ENCODE data around the gene MICOS13.

Gene MICOS13

DNA sequence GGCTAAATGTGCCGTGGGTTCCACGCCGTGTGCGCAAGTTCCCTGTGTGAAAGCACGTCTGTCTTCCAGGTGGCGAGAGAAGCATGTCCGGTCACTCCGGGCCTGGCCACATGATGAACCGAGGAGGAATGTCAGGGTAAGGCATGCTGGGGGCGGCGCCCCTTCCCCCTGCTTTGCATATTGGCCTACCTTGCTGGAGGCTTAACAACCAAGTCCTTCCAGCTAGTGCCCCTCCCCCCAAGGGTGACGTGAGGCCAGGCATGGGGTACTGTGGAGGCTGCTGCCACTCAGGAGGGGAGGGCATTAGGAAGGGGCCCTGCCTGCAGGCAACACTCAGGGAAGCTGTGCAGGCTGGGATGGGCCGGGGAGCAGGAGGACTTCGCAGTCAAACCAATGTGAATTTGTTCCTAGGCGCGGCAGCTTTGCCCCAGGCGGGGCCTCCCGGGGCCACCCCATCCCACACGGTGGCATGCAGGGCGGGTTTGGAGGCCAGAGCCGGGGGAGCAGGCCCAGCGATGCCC is 12.5 kb downstream of the MICOS13 start:
- no peak for DNase-seq (ENCODE audit: low read depth in 3 of 3)

DNA sequence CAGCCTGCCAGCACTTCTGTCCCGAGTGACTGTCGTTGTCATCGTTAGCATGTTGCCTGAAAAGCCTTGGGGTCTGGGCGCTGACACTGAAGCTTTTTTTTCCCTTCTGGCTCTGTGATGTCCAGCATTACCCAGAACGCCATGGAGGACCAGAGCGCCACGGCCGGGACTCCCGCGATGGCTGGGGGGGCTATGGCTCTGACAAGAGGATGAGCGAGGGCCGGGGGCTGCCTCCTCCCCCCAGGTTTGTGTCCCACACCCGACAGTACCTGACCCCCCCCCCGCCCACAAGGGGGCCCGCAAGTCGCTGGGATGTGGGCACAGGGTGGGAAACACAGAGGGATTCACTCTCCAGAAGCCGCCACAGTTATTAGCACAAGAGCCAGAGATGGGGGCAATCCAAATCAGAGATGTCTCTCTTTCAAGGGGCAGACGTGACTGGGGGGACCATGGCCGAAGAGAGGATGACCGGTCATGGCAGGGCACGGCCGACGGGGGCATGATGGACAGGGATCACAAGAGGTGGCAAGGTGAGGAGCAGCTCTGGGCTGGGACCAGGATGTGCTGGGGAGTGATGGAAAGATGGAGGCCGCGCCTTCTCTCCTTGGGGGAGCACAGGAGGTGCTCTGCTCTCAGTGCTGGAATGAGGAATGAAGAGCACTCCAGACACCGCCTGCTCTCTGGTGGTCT is 13.2 kb downstream of the MICOS13 start:
- no peak for DNase-seq (ENCODE audit: low read depth in 3 of 3)

DNA sequence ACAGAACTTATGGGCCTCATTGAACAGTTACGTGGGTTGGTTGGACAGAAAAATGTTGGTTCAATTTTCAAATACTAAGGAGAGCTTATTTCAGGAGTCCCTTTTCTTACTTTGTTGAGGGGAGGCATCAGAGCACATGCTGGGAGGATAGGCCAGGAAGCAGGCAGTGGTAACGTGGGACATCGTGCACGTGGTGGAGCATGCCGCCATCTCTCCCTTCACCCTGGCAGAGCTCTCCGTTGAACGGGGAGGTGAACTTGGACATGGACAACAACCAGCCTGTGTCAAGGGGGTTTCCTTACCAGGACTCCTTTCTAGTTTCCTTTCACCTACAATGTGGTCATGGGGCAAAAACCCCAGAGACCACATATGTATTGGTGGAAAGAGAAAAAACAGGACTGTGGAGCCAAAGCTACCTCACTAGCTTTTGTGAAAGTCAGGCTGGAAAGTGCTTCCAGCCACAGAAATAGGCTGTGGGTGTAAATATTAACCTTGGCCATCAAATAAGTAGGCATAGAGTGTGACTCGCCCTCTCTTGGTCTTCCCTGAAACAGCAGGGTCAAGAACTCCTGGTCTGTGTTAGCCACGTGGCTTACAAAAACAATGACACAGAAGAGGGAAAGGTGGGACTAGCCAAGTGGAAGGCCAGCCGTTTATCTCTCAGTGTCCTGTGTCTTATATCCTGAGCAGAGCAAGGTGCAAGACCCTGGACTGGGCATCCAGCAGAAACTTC is 14.4 kb downstream of the MICOS13 start:
- no peak for DNase-seq (ENCODE audit: low read depth in 3 of 3)

GRCh38 chr19:5664515-5664914 is 15.8 kb downstream of the MICOS13 start:
- DNase-seq (ENCODE audit: low read depth in 3 of 3), result no peak

DNA sequence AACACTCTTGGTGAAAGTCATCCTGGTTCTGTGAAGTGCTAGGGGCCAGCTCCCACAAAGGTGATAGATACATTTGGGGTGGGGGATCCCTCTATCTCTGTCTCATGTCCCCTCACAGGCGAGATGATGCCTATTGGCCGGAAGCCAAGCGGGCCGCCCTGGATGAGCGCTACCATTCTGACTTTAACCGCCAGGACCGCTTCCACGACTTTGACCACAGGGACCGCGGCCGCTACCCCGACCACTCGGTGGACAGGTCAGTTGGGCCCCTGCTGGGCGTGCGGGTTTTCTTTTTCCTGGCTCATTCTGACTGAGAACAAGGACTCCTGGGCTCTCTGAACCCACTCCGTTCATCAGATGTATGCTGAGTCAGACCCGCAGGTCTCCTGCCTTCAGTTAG is 16.4 kb downstream of the MICOS13 start:
- DNase-seq (ENCODE audit: low read depth in 3 of 3), result no peak

- no peak for DNase-seq (ENCODE audit: low read depth in 3 of 3)
Measured at GRCh38 chr19:5661483-5661882, 18.8 kb downstream of the MICOS13 start.

DNA sequence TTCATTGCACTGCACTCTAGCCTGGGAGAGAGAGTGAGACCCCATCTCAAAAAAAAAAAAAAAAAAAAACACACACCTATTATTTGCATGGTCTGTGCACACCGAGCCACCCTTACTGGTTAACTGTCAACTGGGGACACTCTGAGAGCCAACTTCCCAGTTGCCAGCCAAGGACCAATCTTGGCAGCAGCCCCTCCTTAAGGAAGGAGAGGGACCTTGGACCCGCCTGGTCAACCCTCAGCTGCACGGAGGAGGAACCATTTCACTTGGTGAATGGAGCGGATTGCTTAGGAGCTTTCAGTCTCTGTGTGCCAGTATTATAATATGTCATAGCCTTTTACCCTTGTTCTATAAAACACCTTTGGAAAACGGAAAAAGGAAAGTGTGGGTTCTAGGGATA is 24.9 kb downstream of the MICOS13 start:
- no peak for DNase-seq (ENCODE audit: low read depth in 3 of 3)

- no peak for DNase-seq (ENCODE audit: low read depth in 3 of 3)
Measured at GRCh38 chr19:5654931-5655330, 25.4 kb downstream of the MICOS13 start.

DNA sequence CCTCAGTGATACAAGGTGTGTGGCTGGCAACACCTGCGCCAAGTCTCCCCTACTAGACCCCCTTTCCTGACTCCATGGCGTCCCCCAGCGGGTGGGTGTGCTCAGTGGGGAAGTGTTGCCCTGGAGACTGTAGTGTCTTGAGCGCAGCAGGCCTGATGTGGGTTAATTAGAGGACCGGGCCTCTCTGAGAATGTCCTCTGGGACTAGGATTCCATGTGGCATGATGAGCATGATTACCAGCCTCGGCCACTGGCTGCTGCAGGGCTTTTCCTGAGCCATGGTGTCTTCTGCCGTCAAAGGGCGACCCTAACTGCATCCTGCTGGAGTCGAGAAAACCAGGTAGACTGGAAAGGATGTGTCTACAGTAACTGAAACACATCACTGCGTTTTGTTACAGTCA is 28.1 kb downstream of the MICOS13 start:
- no peak for DNase-seq (ENCODE audit: low read depth in 3 of 3)

DNA sequence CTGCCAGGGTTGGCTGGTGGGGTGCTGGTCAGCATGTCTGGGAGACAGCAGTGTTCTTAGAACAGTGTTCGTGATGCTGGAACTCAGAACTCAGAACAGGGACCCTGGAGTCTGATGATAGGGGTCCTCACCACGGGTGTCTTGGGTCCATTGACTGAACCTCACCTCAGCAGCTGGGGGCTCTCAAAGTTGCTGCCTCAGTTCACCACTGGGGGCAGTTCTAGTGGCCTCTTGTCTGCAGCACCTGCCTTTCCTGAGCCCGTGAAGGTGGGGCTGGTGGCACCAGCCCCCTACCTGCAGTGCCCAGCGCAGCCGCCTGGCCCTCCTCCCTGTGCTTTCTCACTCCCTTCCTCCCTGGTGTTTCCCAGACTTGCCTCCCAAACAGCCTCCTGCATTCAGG is 29.0 kb downstream of the MICOS13 start:
- DNase-seq (ENCODE audit: low read depth in 3 of 3), result no peak

DNA sequence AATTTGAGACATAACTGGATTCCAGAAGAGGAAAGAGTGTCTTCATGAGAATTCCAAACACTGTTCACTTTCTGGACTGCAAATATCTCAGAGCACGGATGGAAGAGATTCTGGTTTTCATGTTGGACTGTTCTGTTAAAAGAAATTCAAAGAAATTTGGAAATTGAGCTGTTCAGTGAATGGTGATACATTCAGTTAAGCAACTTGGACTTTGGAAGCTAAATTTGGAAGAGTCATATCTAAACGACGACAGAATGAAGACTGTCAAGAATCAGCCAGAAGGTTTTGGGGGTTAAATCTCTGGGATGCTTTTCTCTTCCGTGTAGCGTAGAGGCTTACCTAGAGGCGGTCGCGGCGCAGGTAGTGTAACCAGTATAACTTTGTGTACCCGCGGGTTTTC is 31.9 kb downstream of the MICOS13 start:
- DNase-seq (ENCODE audit: low read depth in 3 of 3), result no peak

DNA sequence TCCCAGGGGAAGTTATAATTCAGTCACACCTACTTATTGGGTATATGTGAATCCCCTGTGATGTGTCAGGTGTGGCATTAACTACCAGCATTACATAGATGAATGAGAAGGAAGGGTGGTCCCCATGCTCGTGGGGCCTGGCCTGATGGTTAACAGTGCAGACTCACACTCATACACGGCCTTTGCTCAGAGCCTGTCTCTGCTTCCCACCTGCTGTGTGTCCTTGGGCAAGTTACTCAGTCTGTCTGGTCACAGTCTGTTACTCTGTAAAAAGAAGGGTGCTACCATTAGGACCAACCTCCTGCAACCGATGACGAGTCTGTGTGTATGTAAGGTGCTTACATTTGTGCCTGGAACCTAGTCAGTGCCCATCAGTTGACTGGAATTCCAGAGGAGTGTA is 33.6 kb downstream of the MICOS13 start:
- no peak for DNase-seq (ENCODE audit: low read depth in 3 of 3)

- DNase-seq (ENCODE audit: low read depth in 3 of 3), result no peak
Measured at GRCh38 chr19:5645409-5645808, 34.9 kb downstream of the MICOS13 start.

- DNase-seq (ENCODE audit: low read depth in 3 of 3), result no peak
Measured at GRCh38 chr19:5644037-5644436, 36.3 kb downstream of the MICOS13 start.

DNA sequence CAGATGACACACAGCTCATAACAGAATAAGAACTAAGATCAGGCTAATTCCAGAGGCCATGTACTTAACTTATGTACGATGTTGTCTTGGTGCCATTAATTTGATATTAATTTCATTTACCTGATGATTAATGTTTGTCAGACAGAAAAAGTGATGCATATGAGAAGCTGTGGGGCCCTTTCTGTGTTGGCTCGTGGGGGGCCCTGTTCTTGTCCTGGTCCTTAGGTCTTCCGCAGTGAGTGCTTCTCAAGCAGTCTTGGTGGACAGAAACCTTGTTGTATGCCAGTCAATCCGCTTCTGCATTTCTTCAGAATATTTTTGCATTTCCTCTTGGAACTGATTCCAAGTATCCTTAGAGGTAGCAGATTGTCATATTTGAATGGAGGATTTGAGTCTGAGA is 37.3 kb downstream of the MICOS13 start:
- no peak for DNase-seq (ENCODE audit: low read depth in 3 of 3)

DNA sequence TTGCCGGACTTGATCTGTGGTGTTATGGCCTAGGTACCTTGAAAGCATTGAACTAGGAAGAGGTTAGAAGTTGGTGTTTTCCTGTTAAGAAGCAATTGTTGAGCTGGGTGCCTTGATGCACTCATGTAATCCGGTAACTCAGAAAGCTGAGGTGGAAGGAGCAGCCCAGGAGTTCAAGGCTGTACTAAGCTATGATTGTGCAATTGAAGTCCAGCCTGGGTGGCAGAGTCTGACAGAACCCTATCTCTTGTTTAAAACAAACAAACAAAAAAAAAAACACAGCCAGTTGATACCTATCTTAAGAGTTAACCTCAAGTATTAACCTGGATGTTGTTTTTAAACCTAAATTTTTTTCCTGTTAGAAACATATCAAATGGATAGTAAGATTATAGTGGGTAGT is 38.1 kb downstream of the MICOS13 start:
- DNase-seq (ENCODE audit: low read depth in 3 of 3), result no peak

DNA sequence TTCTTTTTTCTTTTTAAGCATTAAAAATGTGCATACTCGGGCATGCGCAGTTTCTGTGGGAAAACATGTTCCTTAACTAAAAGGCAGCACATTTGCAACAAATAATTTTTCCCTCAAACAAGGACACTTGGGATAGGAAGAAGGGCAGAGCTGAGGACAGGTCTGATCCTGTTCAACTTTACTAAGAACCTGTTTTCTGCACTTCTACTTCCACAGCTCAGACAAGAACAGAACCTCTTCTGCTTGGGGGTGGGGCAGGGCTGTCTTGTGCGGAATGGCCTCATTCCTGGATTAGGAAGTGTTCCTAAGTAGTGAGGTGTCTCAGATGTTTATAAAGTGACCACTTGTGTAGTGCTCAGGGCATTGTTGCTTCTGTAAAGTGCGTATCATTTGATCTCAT is 39.1 kb downstream of the MICOS13 start:
- no peak for DNase-seq (ENCODE audit: low read depth in 3 of 3)

DNA sequence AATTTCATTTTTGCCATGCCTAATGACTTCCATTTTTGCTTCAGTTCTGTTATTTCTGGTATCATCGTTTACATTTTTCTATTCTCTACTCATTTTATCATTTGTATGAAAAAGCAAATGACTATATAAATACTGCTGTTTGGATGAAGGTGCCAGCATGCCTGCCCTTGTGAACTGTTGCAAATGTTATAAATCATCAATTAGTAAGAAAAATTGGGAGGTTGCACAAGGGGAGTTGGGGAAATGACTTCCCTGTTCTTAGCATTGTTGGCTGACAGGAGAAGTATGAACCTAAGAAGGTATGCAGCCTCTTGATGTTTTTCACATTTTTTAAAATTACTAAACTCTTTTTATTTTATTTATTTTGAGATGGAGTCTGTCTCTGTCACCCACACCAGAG is 42.3 kb downstream of the MICOS13 start:
- DNase-seq (ENCODE audit: low read depth in 3 of 3), result no peak

- DNase-seq (ENCODE audit: low read depth in 3 of 3), result no peak
Measured at GRCh38 chr19:5635427-5635826, 44.9 kb downstream of the MICOS13 start.

DNA sequence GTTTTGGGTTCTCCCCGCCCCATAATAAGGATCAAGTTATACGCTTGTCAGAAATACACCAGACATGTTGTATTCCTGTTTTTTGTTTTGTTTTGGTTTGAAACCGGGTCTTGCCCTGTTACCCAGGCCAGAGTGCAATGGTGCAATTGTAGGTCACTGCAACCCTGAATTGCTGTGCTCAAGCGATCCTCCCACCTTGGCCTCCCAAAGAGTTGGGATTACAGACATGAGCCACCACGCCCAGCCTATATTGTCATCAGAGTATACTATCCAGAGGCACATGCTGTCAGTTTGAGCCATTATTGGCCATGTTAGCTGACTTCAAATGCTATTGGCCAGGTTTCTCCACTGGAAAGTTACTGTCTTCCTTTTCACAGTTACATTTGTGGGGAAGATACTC is 47.7 kb downstream of the MICOS13 start:
- no peak for DNase-seq (ENCODE audit: low read depth in 3 of 3)

DNA sequence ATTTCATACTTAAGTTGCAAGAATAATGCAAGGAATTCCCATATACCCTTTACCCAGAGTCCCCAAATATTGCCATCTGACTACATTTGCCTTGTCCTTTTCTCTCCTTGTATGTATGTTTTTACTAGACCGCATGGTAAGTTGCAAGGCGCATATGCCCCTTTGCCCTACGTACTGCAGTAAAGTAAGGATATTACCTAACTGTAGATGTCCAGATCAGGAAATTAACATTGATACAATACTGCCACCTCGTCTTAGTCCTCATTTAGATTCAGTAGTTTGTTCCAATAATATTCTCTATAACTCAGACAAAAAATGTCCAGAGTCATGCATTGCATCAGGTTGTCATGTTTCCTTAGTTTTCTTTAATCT is 48.1 kb downstream of the MICOS13 start:
- no peak for DNase-seq (ENCODE audit: low read depth in 3 of 3)

- no peak for DNase-seq (ENCODE audit: low read depth in 3 of 3)
Measured at GRCh38 chr19:5631567-5632240, 48.6 kb downstream of the MICOS13 start.

GRCh38 chr19:5628919-5629481 is 51.3 kb downstream of the MICOS13 start:
- no peak for DNase-seq (ENCODE audit: low read depth in 3 of 3)

Data from stimulated activated CD4-positive, alpha-beta T cell treated with anti-CD3 and anti-CD28 coated beads, TNF-alpha, amount 100 ng/mL, for 48 hours (primary cell).